Common myeloid progenitor, CD34-positive (primary cell): Measurements from ENCODE around the gene NANS.

ENCODE experiments used
- CTCF ChIA-PET: fragments of 350-600 bp; sonication (Branson Sonifier 250); formaldehyde crosslinking; loops from one replicate; lab custom pipeline; 2021; ENCODE audit warnings: antibody characterized with exemption; lab: Charles Lee
- POLR2A ChIA-PET: fragments of 350-600 bp; sonication (Branson Sonifier 250); formaldehyde crosslinking; loops from one replicate; lab custom pipeline; 2021; ENCODE audit warnings: antibody characterized with exemption; lab: Charles Lee
- DNase-seq, 3 donors: peaks; one replicate each; pipeline versions ENCODE4 v3.0.0 to v3.0.0-alpha.2; 2013
- H3K27ac ChIP-seq, 2 experiments: 1 replicate in 1 of 2; 2 replicates in 1 of 2; pipeline ENCODE4 v1.7.0; 2013; ENCODE audit warnings: inconsistent platforms in 2 of 2, low read length in 2 of 2, mild to moderate bottlenecking in 2 of 2, low read depth in 1 of 2, moderate library complexity in 1 of 2; ENCODE audit not compliant: severe bottlenecking in 2 of 2, insufficient read depth in 1 of 2, poor library complexity in 1 of 2
- H3K27me3 ChIP-seq, 5 experiments: replicated peaks in 2 of 5; 1 replicate in 3 of 5; 2 replicates in 2 of 5; pipeline versions ENCODE4 v1.6.1 to v1.7.0; 2013; ENCODE audit warnings: low read length in 4 of 5, mild to moderate bottlenecking in 2 of 5, moderate library complexity in 2 of 5, inconsistent platforms in 1 of 5; ENCODE audit not compliant: insufficient read depth in 5 of 5, control insufficient read depth in 4 of 5
- H3K36me3 ChIP-seq, 4 experiments: 1 replicate in 2 of 4; 2 replicates in 2 of 4; pipeline versions ENCODE4 v1.6.1 to v1.7.0; 2013; ENCODE audit warnings: low read length in 3 of 4, control low read depth in 1 of 4, mild to moderate bottlenecking in 1 of 4; ENCODE audit not compliant: control insufficient read depth in 4 of 4, insufficient read depth in 4 of 4
- H3K4me1 ChIP-seq, 4 experiments: 1 replicate in 3 of 4; 2 replicates in 1 of 4; pipeline versions ENCODE4 v1.6.1 to v1.7.1; 2013; ENCODE audit warnings: low read length in 3 of 4, mild to moderate bottlenecking in 3 of 4, control low read depth in 1 of 4, inconsistent platforms in 1 of 4, moderate library complexity in 1 of 4; ENCODE audit not compliant: control insufficient read depth in 4 of 4, insufficient read depth in 4 of 4; ENCODE audit errors: control extremely low read depth in 1 of 4
- H3K4me3 ChIP-seq, 7 experiments: 1 replicate in 4 of 7; 2 replicates in 3 of 7; pipeline versions ENCODE4 v1.5.1 to v1.7.0; 2013; ENCODE audit warnings: mild to moderate bottlenecking in 7 of 7, low read length in 6 of 7, moderate library complexity in 6 of 7, inconsistent platforms in 2 of 7, low read depth in 2 of 7, control low read depth in 1 of 7; ENCODE audit not compliant: insufficient read depth in 4 of 7, control insufficient read depth in 1 of 7; ENCODE audit errors: extremely low read depth in 1 of 7
- H3K9me3 ChIP-seq, 5 experiments: 1 replicate in 4 of 5; 2 replicates in 1 of 5; pipeline versions ENCODE4 v1.6.1 to v1.7.1; 2013; ENCODE audit warnings: low read length in 4 of 5, mild to moderate bottlenecking in 2 of 5, inconsistent platforms in 1 of 5, low read depth in 1 of 5, moderate library complexity in 1 of 5; ENCODE audit not compliant: control insufficient read depth in 4 of 5, insufficient read depth in 2 of 5; ENCODE audit errors: control extremely low read depth in 1 of 5
- WGBS: methylation state at CpG from one replicate; pipeline ENCODE4 v1.1.5; 2013; ENCODE audit not compliant: insufficient coverage; 5-methylcytosine and 5-hydroxymethylcytosine counted together

The NANS gene

GRCh38 chr9:98045234-98046179 lies 11.0 kb upstream of the NANS start:
- peak; percentile 88 to 96 (median 94) for DNase-seq
- Histone ChIP-seq H3K36me3 (peaks cover 0 to 2% (median 0%) of the 10 kb centered on the region in 4 experiments), H3K27me3 (no peaks in the 10 kb centered on the region), H3K4me1 (peaks cover 19 to 60% (median 52%) of the 10 kb centered on the region in 4 experiments), H3K27ac (peak overlapping the region; percentile 47 to 71), H3K4me3 (peak overlapping the region in 6 of 7 experiments; percentile 51 to 79 (median 70)), H3K9me3 (no peaks in the 10 kb centered on the region)
- ChIA-PET POLR2A (interaction anchor here (0.6 to 1.7 kb wide), 4 partner anchors 11 to 124 kb away, joined by 4 to 9 read pairs (median 6); partner anchors contain the start of genes NANS and TRMO), CTCF (interaction anchor here (0.6 to 3.1 kb wide), 16 partner anchors 9 to 208 kb away, joined by 3 to 24 read pairs (median 4); partner anchors contain the start of genes NANS and TRMO)
- WGBS = 30% methylated on average over 5 of the region's 6 CpGs

- POLR2A ChIA-PET = interaction anchor here (1.1 to 1.7 kb wide), 2 partner anchors 11 to 18 kb away, joined by 4 to 9 read pairs; partner anchors contain the start of gene NANS
- H3K36me3 ChIP-seq = peaks cover 0 to 2% (median 0%) of the 10 kb centered on the region in 4 experiments
- no peaks in the 10 kb centered on the region for H3K9me3 ChIP-seq
- no peak for DNase-seq
- no peaks in the 10 kb centered on the region for H3K27me3 ChIP-seq
- CTCF ChIA-PET = interaction anchor here (0.9 to 3.1 kb wide), 6 partner anchors 8 to 60 kb away, joined by 3 to 24 read pairs (median 6); no protein-coding TSS in a partner anchor
- H3K4me3 ChIP-seq = peak overlapping the region in 6 of 7 experiments; percentile 51 to 79 (median 70)
- WGBS = 83% methylated on average over 3 of the region's 9 CpGs
- peak overlapping the region in 1 of 2 experiments; percentile 71 for H3K27ac ChIP-seq
- peaks cover 19 to 66% (median 54%) of the 10 kb centered on the region in 4 experiments for H3K4me1 ChIP-seq
Observed at GRCh38 chr9:98046180-98046543, 10.4 kb upstream of the NANS start.

- Histone ChIP-seq H3K4me3 (peak overlapping the region in 3 of 7 experiments; percentile 52 to 79 (median 75)), H3K36me3 (peaks cover 0 to 4% (median 2%) of the 10 kb centered on the region in 4 experiments), H3K27ac (peak overlapping the region in 1 of 2 experiments; percentile 12), H3K4me1 (peaks cover 19 to 71% (median 54%) of the 10 kb centered on the region in 4 experiments), H3K9me3 (no peaks in the 10 kb centered on the region), H3K27me3 (no peaks in the 10 kb centered on the region)
- CTCF ChIA-PET = interaction anchor here (0.8 to 2.8 kb wide), 3 partner anchors 9 to 28 kb away, joined by 3 to 11 read pairs (median 9); partner anchors contain the start of gene NANS
- POLR2A ChIA-PET = no interaction called here
- peak in 1 of 3 donors; percentile 17 for DNase-seq
- WGBS = no CpG with 5 or more reads among the region's 5 CpGs
Observed at GRCh38 chr9:98047002-98047401, 9.5 kb upstream of the NANS start.

GRCh38 chr9:98049288-98050072 lies 7.1 kb upstream of the NANS start:
- Histone ChIP-seq H3K27me3 (no peaks in the 10 kb centered on the region), H3K4me3 (peak overlapping the region in 3 of 7 experiments; percentile 1 to 50 (median 9)), H3K27ac (peak overlapping the region in 1 of 2 experiments; percentile 35), H3K4me1 (peaks cover 19 to 66% (median 51%) of the 10 kb centered on the region in 4 experiments), H3K36me3 (peaks cover 4 to 23% (median 9%) of the 10 kb centered on the region in 4 experiments), H3K9me3 (no peaks in the 10 kb centered on the region)
- WGBS = 8% methylated on average over 1 of the region's 1 CpG
- POLR2A ChIA-PET = no interaction called here
- DNase-seq = peak; percentile 61 to 92 (median 87)
- CTCF ChIA-PET = interaction anchor here (1.3 to 2.8 kb wide), 4 partner anchors 12 to 127 kb away, joined by 3 to 11 read pairs (median 6); partner anchors contain the start of gene TRMO

- Histone ChIP-seq H3K4me1 (peaks cover 19 to 60% (median 45%) of the 10 kb centered on the region in 4 experiments), H3K36me3 (peaks cover 4 to 23% (median 9%) of the 10 kb centered on the region in 4 experiments), H3K27me3 (no peaks in the 10 kb centered on the region), H3K4me3 (no peak overlapping the region), H3K9me3 (no peaks in the 10 kb centered on the region), H3K27ac (peak overlapping the region in 1 of 2 experiments; percentile 35)
- WGBS = 91% methylated on average over 4 of the region's 4 CpGs
- no peak for DNase-seq
- ChIA-PET CTCF (interaction anchor here (1.3 to 2.1 kb wide), 3 partner anchors 16 to 128 kb away, joined by 3 to 7 read pairs (median 4); partner anchors contain the start of gene TRMO), POLR2A (no interaction called here)
Observed at GRCh38 chr9:98050351-98050750, 6.2 kb upstream of the NANS start.

DNA sequence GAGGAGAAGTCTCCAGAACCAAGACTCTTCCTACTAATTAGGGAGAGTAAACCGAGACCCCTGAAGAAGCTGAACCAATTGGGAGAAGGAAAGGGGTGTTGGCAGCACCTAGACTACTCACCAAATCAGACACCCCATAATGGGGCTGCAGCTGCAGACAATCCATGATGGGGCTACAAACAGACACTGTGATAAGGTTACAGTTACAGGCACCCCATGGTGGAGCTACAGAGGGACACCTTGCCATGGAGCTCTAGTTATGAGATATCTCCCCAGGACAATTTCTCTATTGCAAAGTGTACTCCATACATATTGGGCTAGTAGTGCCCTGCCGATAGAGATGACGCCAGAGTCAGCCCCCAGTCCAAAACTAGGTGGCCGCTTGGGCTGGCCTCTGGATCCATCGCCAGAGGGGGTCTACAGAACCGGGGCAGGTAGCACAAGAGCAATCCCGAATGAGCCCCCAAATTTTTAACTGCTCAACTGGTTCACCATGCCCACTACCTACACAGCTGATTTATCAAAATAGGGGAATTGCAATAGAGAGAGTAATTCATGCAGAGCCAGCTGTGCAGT lies 2.1 kb upstream of the NANS start:
- peaks cover 4 to 29% (median 8%) of the 10 kb centered on the region in 4 experiments for H3K36me3 ChIP-seq
- no peak for DNase-seq
- no peaks in the 10 kb centered on the region for H3K9me3 ChIP-seq
- CTCF ChIA-PET = interaction anchor here (0.9 to 2.0 kb wide), 4 partner anchors 9 to 19 kb away, joined by 3 to 8 read pairs (median 4); no protein-coding TSS in a partner anchor
- POLR2A ChIA-PET = no interaction called here
- no peaks in the 10 kb centered on the region for H3K27me3 ChIP-seq
- H3K27ac ChIP-seq = no peak overlapping the region
- WGBS = 98% methylated on average over 6 of the region's 7 CpGs
- H3K4me1 ChIP-seq = peaks cover 3 to 42% (median 27%) of the 10 kb centered on the region in 4 experiments
- no peak overlapping the region for H3K4me3 ChIP-seq
